Renal cortex interstitium (tissue), 15 donors: ENCODE results near the gene EHBP1L1. TPM values are rescaled to one million over a fixed set of nuclear protein-coding genes. Genes with fewer than 3 reads are reported as not detected.

Source experiments
- DNase-seq, 11 donors: peaks; one replicate each; pipeline ENCODE4 v3.0.0-alpha.2; 2013; ENCODE audit warnings: low read depth in 9 of 11, low spot score in 4 of 11; ENCODE audit errors: extremely low read depth in 1 of 11
- long read RNA-seq, 16 experiments: transcript quantifications; one replicate each; lab custom pipeline, GENCODE V29; 2026
- polyA plus RNA-seq, 3 donors: library from polyadenylated mRNA; unstranded; fragments of 120-200 nt; gene quantifications; one replicate each; pipeline ENCODE4 v1.2.1, GENCODE V29; 2013; ENCODE audit not compliant: insufficient read length in 3 of 3

Gene EHBP1L1
- 10 to 100 TPM; 13.2 to 21.1 (median 13.4) TPM for polyA plus RNA-seq
- long read RNA-seq, donor 1, partial matches to known transcripts: 0 of 1 reads
- long read RNA-seq, donor 1, other reads (novel, unspliced or antisense): 0 of 1 reads
- long read RNA-seq, donor 2, partial matches to known transcripts: 11 of 14 reads
- long read RNA-seq, donor 2, other reads (novel, unspliced or antisense): 0 of 14 reads
- long read RNA-seq, donor 3, transcript EHBP1L1-202 (1 exons, 3,169 nt): major isoform, 6 of 7 reads
- long read RNA-seq, donor 3, partial matches to known transcripts: 0 of 7 reads
- long read RNA-seq, donor 3, other reads (novel, unspliced or antisense): 0 of 7 reads
- long read RNA-seq, donor 4, transcript EHBP1L1-202 (1 exons, 3,169 nt): major isoform, 8 of 10 reads
- long read RNA-seq, donor 4, partial matches to known transcripts: 0 of 10 reads
- long read RNA-seq, donor 4, other reads (novel, unspliced or antisense): 0 of 10 reads
- long read RNA-seq, donor 5: 0 reads
- long read RNA-seq, donor 6, transcript EHBP1L1-202 (1 exons, 3,169 nt): major isoform, 11 of 24 reads
- long read RNA-seq, donor 6, transcript EHBP1L1-209 (3 exons, 769 nt): minor isoform, 5 of 24 reads
- long read RNA-seq, donor 6, partial matches to known transcripts: 8 of 24 reads
- long read RNA-seq, donor 6, other reads (novel, unspliced or antisense): 0 of 24 reads
- long read RNA-seq, donor 7, transcript EHBP1L1-202 (1 exons, 3,169 nt): major isoform, 6 of 6 reads
- long read RNA-seq, donor 7, partial matches to known transcripts: 0 of 6 reads
- long read RNA-seq, donor 7, other reads (novel, unspliced or antisense): 0 of 6 reads
- long read RNA-seq, donor 8, transcript EHBP1L1-202 (1 exons, 3,169 nt): major isoform, 7 of 7 reads
- long read RNA-seq, donor 8, partial matches to known transcripts: 0 of 7 reads
- long read RNA-seq, donor 8, other reads (novel, unspliced or antisense): 0 of 7 reads
- long read RNA-seq, donor 9, transcript EHBP1L1-202 (1 exons, 3,169 nt): major isoform, 6 of 7 reads
- long read RNA-seq, donor 9, partial matches to known transcripts: 0 of 7 reads
- long read RNA-seq, donor 9, other reads (novel, unspliced or antisense): 0 of 7 reads
- long read RNA-seq, donor 10, partial matches to known transcripts: 0 of 1 reads
- long read RNA-seq, donor 10, other reads (novel, unspliced or antisense): 0 of 1 reads
- long read RNA-seq, donor 11, transcript EHBP1L1-202 (1 exons, 3,169 nt): major isoform, 5 of 16 reads
- long read RNA-seq, donor 11, partial matches to known transcripts: 11 of 16 reads
- long read RNA-seq, donor 11, other reads (novel, unspliced or antisense): 0 of 16 reads
- long read RNA-seq, donor 12, partial matches to known transcripts: 0 of 2 reads
- long read RNA-seq, donor 12, other reads (novel, unspliced or antisense): 0 of 2 reads
- long read RNA-seq, donor 13: 0 reads
- long read RNA-seq, donor 14, partial matches to known transcripts: 0 of 9 reads
- long read RNA-seq, donor 14, other reads (novel, unspliced or antisense): 6 of 9 reads
- long read RNA-seq, donor 15, partial matches to known transcripts: 0 of 1 reads
- long read RNA-seq, donor 15, other reads (novel, unspliced or antisense): 0 of 1 reads
- long read RNA-seq, donor 16, transcript EHBP1L1-202 (1 exons, 3,169 nt): major isoform, 16 of 20 reads
- long read RNA-seq, donor 16, partial matches to known transcripts: 0 of 20 reads
- long read RNA-seq, donor 16, other reads (novel, unspliced or antisense): 0 of 20 reads

DNA sequence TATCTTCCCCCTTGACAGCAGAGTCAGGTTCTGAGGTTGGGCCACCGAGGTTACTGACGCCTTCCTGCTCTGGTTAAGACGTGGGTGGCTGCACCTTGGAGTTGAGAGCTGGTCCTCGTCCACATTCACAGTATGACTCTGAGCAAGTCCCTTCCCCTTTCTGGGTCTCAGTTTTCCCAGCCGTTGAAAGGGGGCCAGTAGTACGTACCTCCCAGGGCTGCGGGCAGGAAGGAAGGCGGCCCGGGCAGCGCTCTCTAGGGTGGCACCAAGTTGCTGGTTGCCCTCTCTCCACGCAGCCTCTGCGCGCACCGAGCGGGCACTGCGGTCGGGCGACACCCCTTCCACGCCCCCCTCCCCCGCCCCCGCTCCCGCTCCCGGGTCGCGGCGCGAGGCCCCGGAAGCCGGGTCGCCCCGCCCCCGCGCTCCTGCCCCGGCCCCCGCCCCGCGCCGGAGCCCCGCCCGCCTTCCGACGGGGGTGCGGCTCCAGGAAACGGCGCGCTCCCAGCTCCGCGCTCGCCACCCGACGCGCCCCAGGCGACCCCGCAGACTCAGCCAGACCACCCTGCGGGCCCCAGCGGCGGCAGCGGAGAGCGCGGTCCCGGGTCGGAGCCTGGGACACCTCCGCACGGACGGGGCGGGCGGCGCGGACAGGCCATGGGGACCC, at the start of gene EHBP1L1:
EHBP1L1 (plus strand) TSS at position 486 of the 664 bp plus-strand sequence. CDS start 250 bp downstream, outside the sequence.
- DNase-seq: no peak

DNA sequence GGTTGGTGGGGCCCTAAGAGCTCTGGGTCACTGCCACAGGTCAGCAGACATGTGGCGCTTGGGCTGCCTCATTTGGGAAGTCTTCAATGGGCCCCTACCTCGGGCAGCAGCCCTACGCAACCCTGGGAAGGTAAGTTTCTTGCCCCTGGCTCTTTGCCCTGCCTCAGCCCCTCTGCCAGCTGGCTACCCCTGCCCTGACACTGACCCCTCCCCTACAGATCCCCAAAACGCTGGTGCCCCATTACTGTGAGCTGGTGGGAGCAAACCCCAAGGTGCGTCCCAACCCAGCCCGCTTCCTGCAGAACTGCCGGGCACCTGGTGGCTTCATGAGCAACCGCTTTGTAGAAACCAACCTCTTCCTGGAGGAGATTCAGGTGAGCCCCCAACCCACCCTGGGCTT, 49.1 kb upstream of the EHBP1L1 start:
- DNase-seq: no peak

DNA sequence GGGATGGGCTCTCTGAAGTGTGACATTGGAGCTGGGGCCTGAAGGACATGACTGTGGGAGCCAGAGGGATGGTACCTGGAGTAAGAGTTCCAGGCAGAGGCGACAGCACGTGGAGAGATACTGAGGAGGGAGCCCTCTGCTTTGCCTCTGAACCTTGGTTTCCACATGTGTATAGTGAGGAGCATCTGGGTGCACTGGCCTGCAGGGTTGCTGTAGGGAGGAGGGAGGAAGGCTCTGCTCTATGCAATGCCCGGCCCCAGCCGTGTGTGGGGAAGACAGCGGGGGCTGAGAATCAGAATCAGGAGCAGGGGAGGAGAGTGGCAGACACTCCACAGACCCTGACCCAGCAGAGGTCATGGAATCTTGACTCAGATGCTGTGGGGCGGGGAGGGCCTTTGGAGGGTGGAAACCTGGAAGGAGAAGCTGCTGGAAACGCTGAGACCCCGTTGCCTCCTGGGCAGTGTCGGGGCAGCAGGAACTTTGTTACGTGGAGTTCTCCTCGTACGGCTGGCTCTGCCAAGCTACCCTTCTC, 47.0 kb upstream of the EHBP1L1 start:
- no peak for DNase-seq

DNA sequence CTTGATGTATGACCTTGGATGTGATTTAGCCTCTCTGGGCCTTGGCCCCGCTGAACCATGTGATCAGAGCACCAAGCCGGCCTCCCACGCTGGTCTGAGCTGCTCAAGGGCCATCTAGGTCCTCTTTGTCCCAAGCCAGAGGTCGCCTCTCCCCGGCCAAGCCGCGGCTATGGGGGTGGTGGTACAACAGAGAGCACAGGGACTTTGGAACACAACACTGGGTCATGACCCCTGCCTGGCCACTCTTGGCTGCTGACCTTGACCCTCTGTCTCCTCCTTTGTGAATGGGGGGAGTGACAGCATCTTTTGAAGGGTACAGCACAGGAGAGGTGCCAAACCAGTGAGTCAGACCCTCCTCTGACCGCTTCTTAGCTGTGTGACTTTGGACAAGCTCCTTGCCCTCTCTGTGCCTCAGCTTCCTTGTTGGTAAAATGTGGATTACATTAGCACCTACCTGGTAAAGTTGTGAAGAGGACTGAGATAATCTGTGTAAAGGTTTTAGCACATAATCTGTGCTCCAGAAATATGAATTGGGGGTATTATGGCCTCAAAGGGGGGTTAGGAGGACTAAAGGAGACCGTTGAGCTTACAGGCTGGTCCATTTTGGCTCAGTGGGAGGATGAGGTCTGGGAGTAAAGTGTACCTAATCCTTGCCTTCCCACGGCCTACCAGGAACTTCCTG, 46.2 kb upstream of the EHBP1L1 start:
- DNase-seq: no peak

DNA sequence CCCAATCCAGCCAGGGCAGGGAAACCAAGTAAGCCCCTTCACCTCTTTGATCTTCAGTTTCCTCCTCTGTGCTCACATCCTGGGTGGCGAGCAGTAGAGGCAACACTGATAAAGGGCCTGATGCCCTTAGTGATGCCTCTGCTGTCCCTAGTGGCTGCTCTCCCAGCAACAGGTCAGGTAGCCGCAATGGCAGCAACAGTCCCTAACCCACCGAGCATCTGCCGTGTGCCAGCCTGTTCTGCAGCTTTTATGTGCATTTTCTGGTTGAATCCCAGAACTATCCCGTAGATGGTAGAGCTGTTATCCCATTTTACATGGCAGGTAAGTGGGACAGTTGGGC, 45.7 kb upstream of the EHBP1L1 start:
- no peak for DNase-seq

DNA sequence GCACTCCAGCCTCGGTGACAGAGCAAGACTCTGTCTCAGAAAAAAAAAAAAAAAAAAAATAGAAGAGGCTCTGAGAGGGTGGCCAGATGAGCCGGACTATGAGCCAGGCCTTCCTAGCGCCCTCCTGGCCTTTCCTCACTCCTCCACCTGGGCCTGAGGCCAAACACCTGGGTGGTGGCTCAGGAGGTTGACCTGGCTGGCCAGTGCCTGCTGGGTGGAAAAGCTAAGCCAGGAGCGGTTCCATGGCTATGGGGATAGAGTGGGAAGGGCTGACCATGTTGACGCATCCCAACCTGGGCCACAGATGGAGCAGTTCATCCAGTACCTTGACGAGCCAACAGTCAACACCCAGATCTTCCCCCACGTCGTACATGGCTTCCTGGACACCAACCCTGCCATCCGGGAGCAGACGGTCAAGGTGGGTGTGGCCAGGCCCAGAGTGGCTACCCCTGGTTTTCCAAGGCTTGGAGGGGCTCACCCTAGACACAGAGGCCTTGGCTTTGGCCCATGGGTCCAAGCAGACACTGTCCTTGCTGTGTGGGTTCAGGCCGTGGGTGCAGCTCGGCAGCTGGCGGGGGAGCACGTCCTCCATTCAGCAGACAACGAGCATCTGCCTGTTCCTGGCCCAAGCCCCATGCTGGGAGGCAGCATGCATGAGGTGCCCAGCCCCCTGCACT, 43.3 kb upstream of the EHBP1L1 start:
- DNase-seq: no peak

DNA sequence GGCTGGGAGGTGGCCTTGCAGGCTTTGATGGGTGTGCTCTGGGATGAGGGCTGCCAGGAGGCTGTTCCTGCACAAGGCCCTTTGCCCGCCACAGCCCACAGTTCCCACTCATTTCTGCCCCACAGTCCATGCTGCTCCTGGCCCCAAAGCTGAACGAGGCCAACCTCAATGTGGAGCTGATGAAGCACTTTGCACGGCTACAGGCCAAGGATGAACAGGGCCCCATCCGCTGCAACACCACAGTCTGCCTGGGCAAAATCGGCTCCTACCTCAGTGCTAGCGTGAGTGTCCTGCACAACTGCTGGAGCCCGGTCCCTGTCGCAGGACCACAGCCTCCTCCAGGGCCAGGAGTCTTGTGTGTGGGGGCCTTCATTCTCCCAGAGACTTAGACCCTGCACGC, 40.8 kb upstream of the EHBP1L1 start:
- no peak for DNase-seq

DNA sequence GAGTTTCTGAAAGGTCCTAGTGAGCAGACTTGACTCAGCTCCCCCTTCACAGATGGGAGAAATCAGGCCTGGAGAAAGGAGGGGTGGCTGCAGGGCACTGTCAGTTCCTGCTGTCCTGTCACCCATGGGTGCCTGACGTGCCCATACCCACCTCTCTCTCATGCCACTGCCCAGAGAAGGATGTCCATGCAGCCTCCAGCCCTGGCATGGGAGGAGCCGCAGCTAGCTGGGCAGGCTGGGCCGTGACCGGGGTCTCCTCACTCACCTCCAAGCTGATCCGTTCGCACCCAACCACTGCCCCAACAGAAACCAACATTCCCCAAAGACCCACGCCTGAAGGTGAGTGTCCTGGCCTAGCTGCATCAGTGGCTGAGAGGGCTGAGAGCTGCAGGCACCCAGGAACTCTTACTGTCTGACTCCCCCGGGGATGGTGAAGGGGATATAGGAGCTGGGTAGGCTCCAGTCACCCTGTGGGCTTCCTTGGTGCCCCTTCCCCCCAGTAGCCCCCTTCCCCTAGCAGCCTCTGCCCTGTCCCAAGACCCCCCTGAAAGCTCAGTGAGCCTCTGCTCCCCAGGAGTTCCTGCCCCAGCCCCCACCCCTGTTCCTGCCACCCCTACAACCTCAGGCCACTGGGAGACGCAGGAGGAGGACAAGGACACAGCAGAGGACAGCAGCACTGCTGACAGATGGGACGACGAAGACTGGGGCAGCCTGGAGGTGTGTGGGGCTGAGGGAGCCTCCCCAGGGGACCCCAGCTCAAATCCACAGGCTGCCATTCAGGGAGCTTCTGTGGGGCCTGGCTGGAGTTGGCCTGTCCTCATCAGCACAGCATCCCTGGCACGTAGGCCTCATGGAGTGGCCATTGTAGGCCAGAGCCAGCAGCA, 39.2 kb upstream of the EHBP1L1 start:
- DNase-seq: no peak

DNA sequence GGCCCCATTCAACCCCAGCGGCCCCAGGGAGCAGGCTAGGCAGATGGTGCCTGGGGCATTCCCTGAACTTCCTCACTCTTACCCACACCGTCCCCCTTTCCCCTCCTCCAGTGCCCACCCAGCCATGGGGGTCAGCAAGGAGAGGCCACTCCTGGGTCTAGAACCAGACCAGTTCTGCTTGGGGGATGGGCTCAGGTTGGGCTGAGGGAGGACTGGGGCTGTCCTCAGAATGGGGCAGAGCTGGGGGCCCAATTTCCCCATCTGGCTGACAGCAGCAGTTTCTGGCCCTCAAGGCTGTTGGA, 38.6 kb upstream of the EHBP1L1 start:
- DNase-seq: no peak

DNA sequence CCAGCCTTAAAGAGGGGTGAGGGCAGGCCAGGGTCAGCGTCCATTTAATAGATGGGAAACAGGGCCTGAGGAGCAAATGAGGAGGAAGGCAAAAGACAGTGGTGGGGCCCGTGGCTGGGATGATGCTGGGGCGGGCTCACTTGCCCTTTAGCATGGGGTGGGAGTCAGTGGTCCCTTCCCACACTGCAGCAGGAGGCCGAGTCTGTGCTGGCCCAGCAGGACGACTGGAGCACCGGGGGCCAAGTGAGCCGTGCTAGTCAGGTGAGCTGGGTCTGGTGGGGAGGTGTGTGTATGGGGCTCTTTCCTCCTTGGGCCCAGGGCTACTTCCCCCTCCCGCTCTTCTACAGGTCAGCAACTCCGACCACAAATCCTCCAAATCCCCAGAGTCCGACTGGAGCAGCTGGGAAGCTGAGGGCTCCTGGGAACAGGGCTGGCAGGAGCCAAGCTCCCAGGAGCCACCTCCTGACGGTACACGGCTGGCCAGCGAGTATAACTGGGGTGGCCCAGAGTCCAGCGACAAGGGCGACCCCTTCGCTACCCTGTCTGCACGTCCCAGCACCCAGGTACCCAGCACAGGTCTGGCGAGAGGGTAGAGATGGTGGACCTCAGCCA, 38.1 kb upstream of the EHBP1L1 start:
- DNase-seq: no peak

DNA sequence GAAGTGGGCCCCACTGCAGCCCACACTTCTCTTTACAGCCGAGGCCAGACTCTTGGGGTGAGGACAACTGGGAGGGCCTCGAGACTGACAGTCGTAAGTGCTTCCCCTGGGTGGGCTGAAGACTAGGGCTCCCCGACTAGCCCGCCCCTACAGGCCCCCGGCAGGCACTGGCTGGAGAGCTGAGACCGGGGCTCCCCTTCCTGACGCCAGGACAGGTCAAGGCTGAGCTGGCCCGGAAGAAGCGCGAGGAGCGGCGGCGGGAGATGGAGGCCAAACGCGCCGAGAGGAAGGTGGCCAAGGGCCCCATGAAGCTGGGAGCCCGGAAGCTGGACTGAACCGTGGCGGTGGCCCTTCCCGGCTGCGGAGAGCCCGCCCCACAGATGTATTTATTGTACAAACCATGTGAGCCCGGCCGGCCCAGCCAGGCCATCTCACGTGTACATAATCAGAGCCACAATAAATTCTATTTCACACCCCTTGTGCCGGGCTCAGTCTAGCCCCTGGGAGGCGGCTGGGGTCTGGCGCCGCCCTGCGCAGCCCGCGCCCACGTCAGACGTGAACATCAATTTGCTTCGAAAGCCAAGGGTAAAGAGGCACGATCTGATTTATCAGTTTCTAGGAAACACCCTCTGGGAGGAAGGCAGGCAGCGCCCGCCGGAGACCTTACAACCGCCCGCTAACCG, 37.5 kb upstream of the EHBP1L1 start:
- no peak for DNase-seq

DNA sequence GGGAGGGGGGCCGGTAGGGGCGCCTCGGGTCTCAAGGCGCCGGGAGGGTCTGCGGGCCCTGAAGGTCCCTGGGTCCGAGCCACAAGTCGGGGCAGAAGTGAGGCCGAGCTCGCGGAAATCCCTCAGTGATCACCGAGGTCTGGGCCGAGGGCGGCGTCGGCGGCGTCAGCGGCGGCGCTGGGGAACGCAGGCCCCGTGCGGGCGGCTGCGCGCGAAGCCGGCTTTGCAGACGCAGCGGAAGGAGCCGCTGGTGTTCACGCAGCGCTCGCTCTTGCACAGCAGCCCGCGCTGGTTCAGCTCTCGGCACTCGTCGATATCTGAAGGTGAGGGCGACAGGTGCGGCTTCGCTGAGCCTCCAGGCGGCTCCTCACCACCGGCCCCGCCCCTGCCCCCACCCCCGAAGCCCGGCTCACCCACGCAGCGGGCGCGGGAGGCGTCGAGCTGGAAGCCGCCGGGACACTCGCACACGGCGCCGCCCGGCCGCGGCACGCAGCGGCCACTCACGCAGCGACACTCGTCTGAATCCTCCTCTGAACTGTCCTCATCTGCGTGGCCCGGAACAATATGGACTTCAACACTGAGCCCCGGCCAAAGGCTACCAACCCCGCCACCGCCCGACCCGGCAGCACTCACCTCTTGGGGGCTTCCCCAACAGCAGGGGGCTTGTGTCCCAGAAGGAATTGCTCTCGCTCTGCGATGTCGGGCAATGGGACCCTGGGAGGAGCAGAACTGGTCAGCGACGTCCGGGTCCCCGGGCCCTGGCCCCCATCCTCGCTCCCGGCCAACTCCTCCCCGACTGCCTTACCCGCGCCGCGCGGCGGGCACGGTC, 36.7 kb upstream of the EHBP1L1 start:
- DNase-seq: no peak

DNA sequence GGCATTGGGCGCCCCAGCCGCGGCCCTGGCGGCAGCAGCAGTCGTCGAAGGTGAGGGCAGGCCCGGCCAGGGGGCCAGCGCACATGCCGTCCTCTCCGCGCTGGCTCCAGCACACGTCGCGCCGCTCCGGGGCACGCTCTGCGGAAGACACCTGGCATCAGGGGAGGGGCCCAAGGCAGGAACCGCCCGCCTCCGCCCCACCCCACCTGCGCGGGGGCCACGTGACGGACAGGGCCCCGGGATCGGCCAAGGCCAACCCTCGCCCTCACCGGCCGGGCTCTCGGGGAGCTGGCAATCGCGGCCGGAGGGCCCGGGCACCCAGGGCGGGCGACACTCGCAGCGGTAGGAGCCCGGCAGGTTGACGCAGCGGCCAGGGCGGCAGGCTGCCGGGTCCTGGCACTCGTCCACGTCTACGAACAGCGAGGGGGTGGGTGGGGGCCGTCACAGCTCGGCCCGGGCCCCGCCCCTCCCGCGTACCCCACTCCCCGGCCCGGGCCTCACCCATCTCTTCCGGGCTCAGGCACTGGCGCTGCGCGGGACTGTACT, 36.0 kb upstream of the EHBP1L1 start:
- DNase-seq: no peak
